NCI-H748 (cell line): ENCODE data around the gene SPTLC1.
A peak's percentile ranks its signal among the peaks of the same experiment; 100 is the strongest.
"Not testable (repeated sequence)": the region's sequence is repeated elsewhere in the genome, so short reads cannot be mapped to it uniquely, and the experiment has no call there.

Source experiments
- DNase-seq: peaks from one replicate; lab custom pipeline; 2025; ENCODE audit not compliant: unreplicated experiment; lab: John Stamatoyannopoulos, UW

Gene SPTLC1, protein sequence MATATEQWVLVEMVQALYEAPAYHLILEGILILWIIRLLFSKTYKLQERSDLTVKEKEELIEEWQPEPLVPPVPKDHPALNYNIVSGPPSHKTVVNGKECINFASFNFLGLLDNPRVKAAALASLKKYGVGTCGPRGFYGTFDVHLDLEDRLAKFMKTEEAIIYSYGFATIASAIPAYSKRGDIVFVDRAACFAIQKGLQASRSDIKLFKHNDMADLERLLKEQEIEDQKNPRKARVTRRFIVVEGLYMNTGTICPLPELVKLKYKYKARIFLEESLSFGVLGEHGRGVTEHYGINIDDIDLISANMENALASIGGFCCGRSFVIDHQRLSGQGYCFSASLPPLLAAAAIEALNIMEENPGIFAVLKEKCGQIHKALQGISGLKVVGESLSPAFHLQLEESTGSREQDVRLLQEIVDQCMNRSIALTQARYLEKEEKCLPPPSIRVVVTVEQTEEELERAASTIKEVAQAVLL

DNA sequence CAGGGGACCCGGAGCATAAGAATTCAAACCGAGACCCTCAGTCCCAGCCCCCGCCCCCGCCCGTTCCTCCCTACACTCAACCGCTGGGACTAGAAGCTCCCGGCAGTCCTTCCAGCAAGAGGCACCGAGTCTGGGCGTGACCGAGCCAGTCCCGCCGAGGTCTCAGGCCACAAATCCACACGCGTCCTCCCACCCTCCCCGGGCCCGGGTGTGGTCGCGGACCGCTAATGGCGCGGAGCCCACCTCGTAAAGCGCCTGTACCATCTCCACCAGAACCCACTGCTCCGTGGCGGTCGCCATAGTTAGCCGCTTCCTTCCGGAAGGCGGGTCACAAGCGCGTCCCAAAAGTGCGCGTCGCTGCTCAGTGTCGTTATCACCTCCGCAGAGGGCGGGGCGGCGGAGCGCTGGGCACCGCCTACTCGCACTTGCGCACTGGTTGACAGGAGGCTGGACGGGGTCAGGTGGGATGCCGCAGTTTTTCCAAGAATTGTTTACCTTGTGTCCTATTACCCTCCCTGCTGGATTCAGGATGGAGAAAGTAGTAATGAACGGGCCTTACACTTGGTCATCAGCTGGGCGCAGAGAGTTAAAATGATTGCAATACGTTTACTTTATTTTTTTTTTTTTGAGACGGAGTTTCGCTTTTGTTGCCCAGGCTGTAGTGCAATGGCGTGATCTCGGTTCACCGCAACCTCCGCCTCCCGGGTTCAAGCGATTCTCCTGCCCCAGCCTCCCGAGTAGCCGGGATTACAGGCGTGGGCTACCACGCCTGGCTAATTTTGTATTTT lies at the start of gene SPTLC1:
TSS of gene SPTLC1 (minus strand) at position 343 of the 788 bp plus-strand sequence. CDS start at position 300, 43 bp downstream.
- DNase-seq: peak; percentile 95

DNA sequence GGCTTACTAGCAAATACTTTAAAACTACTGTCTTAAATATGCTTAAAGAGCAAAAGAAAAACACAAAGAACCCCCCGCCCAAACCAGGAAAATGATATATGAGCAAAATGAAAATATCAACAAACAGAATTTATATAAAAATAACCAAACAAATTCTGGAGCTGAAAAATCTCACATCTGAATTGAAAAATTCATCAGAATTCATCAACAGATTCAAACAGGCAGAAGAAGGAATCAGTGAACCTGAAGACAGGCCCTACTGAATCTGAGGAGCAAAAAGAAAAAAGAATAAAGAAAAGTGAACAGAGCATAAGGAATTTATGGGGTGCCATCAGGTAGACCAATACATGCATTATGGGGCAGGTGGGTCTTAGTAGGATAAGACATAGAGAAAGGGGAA lies 49.8 kb upstream of the SPTLC1 start:
- no peak for DNase-seq

DNA sequence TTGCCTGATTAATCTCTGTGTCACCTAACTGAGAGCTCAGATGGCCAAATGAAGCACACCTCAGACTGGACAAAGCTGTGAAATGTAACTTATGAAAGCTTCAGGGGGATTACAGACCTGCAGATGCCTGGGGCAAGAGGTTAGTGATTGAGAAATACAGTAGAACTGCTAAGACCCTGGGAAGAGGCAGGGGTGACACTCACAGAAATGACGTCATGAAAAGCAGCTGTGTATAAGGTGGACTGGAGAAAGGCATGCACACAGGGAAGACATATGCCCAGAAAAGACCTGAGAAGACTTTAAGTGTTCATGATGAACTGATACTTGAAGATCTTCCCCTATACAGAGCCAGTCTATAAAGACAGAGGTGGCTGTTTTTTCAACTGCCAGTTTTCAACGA lies 49.3 kb upstream of the SPTLC1 start:
- DNase-seq: no peak

DNA sequence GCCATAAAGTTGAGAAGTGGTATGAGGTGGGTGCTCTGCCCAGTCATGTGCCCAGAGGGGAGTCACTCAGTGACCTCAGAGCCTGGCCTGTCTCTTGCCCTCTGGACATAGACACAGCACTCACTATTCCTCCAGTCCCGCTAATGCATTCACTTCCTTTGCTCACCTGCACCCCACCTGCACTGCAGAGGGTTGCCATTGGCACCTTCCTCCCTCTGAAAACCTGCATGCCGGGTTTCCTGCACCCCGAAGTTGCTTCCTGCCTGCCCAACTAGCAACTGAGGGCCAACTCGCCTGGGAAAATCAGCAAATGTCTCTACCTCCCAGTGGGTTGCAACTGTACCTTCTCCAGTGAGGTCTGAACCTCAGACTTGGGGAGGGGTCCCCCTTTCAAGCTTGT lies 48.1 kb upstream of the SPTLC1 start:
- no peak for DNase-seq

DNA sequence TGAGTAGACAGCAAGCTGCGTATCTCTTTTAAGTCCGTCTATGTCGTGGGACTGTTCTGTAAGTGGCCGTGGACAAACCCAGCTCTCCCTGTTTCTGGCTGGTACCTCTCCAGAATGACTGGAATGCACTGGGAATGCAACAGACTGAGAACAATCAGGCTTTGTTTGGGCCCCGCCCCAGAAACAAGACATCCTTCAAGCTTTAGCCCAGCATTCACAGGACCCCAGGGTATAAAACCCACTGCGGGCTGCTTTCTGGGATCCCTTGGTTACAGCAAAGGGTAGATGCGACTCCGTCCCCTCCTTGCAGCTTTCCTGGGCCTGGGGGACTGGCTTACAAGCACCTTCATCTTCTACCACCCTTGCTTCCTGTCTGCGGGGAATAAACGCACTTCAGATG lies 45.6 kb upstream of the SPTLC1 start:
- no peak for DNase-seq

DNA sequence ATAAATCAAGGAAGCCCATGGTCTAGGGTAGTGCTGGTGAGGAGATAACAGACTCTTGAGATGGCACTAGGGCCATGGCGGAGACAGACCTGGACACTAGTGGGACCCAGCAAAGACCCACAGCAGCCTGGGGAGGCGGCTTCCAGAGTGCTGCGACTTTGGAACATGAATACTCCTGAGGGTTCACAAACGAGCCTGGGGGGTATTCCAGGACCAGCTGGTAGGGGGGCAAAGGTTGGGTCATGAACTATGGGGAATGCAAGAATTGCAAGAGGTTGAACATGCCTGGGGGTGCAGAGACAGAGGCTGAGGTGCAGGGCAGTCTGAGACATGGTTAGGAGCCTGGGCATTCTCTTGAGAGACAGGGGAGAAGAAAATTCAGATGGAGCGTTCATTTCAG lies 43.8 kb upstream of the SPTLC1 start:
- DNase-seq: no peak

DNA sequence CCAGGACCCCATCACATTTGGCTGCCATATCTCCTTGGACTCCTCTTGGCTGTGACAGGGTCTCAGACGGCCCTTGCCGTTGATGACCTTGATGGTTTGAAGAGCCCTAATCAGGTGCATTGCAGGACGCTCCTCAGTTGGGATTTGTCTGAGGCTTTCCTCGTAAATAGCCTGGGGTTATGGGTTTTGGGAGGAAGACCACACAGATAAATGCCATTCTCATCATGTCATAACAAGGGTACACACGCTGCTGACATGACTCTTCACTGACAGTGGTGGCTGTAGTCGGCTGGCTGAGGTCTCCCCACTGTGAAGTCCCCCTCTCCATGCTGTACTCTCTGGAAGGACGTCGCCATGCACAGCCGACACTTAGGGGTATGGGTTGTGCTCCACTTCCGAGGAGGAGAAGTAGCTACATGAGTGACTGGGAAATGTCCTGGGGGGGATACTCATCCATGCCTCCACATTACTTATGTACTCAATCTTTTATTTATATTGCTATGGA lies 42.9 kb upstream of the SPTLC1 start:
- no peak for DNase-seq

DNA sequence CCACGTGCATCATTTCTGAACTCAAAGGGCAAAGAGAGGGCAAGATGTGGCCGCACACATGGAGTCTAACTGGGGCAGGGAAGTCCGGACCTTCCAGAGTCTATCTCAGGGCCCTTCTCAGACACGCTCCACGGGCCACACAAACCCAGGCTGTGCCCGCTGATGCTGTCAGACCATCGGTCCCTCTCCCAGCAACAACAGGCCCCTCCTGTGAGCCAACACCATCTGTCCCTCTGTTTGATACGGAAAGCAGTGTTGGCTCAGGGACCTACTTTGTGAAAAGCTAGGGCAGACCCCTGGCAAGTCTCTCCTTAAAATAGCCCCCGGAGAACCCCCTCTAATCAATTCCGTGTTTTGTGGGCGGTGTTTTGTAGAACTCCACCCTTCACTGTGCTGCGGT lies 40.5 kb upstream of the SPTLC1 start:
- peak; percentile 40 for DNase-seq

DNA sequence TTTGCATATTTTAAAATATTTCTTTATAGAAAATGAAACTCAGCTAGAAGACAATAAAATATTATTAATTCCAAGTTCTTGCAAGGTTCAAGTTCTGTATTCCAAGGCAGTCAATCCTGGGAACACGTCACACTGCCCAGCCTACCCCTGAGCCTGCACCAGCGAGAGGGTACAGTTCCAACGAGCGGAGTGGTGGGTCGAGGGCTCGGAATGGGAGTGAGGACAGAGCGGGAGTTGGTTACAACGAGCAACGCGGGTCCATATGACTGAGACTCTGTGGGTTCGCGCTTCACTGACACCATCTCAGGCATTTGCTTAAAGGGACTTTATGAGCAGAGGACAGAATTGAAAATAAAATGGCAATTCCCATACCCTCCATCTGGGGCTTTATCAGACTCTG lies 40.0 kb upstream of the SPTLC1 start:
- no peak for DNase-seq

DNA sequence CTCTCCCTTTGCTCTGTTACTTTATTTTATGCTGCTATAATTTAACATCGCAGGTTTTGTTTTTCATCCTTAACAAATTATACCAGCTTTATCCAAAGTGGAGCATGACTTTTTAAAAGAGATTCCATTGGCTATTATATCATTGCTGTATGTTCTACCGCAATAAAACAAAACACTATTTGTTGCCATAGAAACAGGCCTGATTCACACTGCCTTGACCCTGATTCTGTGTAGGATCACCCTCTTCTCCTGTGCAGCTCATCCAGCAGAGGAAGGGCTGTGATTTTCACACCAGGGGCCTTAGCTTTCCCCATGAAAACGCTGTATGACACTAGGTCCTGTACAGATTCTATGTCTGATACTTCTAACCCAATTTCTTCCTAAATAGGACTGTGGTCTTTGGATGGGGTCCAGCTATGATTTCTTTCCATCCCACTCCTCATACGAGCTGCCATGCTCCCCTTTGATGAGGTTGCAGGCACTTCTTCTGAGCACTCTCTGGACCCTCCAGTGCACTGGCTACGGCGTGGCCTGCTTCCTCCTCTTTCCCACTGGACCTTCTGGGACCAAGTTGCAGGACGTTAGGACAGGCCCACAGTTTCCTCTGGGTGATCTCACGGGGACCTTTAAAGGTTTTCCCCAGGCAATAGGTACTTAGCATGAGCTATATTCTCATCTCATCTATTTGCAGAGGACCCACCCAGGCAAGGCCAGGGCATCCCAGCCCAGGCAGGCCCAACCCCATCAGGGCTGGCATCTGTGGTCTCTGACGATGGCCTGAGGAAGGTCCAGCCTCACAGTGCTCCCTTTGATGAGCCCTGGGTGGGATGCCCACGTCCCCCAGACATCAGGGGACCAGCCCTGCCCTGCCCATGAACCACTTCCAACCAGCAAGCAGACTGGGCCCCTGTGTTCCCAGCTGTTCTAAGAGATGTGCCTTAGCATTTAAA lies 38.5 kb upstream of the SPTLC1 start:
- DNase-seq: peak; percentile 78

DNA sequence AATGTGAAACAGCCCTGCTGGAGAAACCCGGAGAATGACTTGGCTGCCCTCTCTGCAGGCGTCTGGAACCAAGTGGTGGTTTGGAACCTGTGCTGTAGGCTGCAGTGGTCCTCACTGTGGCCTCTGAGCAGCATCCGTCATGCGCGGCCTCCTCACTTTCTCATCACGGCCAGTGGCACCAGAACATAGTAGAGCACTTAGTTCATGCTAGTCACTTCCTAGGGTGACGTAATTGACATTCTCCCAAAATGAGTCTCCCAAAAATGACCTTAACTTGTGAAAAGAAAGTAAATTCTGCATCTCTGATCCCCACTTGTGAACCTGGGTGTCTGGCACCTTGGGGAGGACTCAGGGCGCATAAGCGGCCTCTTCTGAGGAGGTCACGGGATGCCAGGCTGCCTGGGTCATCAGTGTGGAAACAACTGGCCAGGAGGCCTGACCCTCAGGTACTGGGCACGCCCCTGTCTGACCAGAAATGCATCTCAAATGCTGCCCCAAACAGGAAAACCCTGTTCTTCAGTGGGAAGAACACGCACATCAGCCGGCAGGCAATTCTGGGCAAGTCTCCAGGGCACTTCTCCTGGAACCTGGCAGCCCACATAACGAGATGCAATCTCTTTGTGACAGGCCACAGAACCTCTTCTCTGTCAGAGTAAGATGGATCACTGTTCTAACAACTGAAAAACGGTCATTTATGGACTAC lies 36.6 kb upstream of the SPTLC1 start:
- DNase-seq: peak; percentile 53

DNA sequence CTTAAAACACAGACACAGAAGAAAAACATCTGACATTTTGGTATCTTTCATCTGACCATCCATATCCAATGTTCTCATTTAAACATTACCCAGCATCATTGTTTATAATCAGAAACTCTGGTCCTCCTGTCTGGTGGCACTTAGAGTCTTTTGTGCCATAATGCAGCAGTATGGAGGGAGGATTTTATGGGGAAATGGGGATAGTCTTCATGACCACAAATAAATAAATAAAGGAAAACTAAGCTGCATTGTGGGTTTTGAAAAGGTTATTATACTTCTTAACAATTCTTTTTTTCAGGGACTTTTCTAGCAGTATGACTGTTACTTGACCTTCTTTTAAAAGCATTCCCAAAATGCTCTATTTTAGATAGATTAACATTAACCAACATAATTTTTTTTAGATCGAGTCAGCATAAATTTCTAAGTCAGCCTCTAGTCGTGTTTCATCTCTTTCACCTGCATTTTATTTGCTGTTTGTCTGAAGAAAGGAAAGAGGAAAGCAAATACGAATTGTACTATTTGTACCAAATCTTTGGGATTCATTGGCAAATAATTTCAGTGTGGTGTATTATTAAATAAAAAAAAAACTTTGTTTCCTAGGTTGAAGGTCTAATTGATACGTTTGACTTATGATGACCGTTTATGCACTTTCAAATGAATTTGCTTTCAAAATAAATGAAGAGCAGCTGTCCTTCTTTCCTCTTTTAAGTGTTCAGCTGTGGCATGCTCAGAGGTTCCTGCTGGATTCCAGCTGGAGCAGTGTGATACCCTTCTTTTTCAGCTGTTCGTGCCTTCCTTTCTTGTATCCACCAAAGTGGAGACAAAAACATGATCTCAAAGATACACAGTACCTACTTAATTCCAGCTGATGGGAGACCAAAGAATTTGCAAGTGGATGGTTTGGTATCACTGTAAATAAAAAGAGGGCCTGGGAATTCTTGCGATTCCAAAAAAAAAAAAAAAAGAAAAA lies 35.6 kb upstream of the SPTLC1 start:
- not testable (repeated sequence) for DNase-seq

DNA sequence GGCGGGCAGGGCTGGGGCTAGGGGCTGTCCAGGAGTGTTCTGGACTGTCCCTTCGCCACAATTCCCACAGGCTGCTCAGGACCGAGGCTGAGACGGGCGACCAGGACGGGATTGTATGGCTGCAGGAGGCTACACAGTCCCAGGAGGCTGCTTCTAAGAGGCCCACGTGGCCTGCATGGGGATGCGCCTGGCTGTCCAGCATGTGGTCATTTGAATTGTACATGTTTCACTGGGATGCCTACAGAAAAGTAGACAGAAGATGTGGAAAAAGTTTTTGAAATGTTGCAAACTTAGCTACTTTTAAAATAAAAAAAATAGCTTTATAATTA lies 32.6 kb upstream of the SPTLC1 start:
- no peak for DNase-seq

DNA sequence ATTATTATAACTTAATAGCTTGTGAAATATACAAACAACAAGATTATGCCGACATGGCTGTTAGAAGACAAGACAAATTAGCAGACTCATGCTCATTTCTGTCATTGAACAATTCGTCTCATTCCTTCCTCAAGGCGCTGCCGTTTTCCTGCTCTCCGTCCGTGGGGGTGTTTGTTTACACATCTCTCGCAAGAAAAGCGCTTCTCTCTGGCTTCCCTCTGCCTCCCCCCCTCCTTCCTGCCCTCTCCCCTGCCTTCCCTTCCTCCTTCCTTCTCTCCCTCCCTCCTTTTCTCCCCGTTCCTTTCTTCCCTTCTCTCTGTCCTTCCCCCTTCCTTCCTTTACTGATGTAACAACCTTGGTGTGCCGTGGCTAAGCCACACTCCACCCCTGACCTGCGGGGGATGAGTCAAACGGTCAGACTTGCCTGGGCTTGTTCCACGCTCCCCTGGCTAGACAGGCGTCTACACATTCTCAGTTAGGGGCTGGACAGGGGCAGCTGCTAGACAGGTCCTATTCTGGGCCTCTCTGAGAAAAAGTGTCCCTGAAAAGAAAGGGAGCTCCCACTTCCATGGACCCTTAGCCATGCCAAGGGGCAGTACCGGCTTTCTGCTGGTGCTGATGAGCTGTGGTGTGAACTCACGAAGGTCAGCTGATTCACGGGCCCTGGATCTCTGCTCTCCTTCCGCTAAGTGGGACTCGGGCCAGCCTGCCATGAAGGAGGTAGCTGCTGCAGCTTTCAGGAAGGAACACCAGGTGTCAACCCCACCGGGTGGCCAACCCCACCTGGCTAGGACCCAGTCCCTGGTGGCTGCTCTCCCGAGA lies 32.0 kb upstream of the SPTLC1 start:
- peak; percentile 88 for DNase-seq

DNA sequence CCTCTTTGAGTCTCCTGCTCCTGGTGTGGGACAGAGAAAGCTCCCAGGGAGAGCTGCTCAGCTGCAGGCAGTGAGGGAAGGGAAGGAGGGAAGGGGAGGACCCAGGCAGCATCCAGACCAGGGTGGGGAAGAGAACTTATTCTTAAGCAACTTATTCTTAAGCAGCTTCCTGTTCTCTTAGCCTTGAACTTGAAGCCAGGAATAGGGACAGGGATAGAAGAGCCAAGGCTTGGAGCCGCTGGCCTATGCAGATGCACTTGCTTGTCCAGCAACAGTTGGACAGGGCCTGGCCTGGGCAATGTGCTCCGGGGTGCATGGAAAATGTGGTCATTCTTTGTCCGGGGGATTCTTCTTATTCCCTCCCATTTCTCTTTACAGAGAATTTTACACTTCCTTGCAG lies 31.4 kb upstream of the SPTLC1 start:
- no peak for DNase-seq

DNA sequence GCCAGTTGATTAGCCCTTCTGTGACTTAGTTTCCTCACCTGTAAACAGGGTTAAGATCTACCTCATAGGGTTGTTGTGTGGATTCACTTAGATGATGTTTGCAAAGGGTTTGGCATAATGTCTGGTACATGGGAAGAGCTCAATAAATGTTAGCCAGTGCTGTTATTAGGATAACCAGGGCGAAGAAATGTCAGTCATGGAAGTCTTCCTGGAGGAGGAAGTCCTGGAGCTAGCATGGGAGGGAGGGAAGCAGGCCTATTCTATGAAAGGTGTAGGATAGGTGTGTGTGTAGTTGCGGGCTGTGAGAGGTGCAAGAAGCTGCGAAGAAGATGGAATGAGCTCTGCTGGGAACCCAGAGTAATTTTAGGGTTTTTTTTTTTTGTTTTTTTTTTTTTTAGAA lies 30.6 kb upstream of the SPTLC1 start:
- not testable (repeated sequence) for DNase-seq

DNA sequence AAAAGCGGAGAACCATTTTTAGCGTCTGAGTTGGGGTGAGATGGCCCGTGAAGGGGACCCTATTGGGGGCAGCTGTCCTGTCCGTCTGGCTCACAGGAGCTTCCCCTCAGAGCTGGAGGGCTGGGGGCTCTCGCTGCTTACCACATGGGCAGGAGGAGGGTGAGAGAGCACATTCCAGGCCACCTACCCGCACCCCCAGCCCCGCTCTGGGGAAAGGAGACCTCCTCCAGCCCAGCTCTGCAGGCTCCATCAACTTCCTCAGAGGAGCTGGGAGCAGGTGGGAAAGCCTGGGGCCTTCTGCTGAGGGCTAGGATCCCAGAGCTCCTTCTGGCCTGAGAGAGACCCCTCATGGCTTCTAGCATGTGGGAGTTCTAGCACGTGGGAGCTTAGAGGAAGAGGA lies 27.1 kb upstream of the SPTLC1 start:
- no peak for DNase-seq
